BE2C (cell line): ENCODE measurements around the gene SPRY2.

Experiments
- DNase-seq: peaks from one replicate; pipeline ENCODE4 v3.0.0-alpha.2; 2020
- H3K27me3 ChIP-seq: fragments of 250-450 bp; sonication (Bioruptor Pico); 2 replicates; pipeline ENCODE4 v1.5.1; 2020; ENCODE audit warnings: mild to moderate bottlenecking
- H3K36me3 ChIP-seq: fragments of 250-450 bp; sonication (Bioruptor Pico); 2 replicates; pipeline ENCODE4 v1.5.1; 2020; ENCODE audit warnings: mild to moderate bottlenecking
- H3K4me1 ChIP-seq: fragments of 250-450 bp; sonication (Bioruptor Pico); 2 replicates; pipeline ENCODE4 v1.5.1; 2020
- H3K4me3 ChIP-seq: 2 replicates; pipeline ENCODE4 v1.5.1; 2011; ENCODE audit warnings: low read depth, low read length
- H3K9me3 ChIP-seq: fragments of 250-450 bp; sonication (Bioruptor Pico); 2 replicates; pipeline ENCODE4 v1.5.1; 2020
- TF ChIP-seq, protein P1 (sequence below): IDR thresholded peaks from 2 replicates; pipeline ENCODE4 v1.5.1; 2012; ENCODE audit warnings: mild to moderate bottlenecking, low read depth, low read length

SPRY2 gene

DNA sequence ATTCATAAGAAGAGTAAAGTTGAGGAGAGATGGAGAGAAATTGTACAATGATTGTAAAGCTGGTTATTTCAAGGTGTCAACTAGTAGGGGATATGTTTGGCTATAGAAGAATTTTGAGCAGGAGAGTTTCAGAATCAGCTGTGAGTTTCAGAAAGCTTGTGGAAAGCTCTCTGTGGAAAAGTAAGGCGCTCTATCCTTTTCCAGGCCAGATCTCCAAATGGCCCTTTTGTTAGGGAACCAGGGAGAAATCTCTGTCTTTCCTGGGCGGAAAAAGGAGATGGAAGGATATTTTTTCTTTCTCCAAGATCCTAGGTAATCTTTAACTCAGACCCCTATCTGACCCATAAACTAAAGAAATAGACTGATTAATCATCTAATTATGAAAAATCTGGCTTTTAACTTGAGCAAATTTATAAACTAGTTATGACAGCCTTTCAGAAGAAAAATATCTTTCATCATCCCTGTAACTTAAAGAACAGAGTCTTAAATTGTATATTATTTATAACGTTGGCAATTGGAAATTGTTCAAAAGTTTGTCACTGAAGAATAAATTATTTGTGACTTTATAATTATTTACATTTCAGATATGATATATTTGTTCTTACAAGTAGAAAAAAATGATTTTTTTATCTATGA is 34.5 kb downstream of the SPRY2 start:
- no peaks in the 10 kb centered on the region for H3K27me3 ChIP-seq
- peaks cover 5% of the 10 kb centered on the region for H3K4me1 ChIP-seq
- H3K9me3 ChIP-seq = no peaks in the 10 kb centered on the region
- DNase-seq = no peak
- TF ChIP-seq, protein P1, sequence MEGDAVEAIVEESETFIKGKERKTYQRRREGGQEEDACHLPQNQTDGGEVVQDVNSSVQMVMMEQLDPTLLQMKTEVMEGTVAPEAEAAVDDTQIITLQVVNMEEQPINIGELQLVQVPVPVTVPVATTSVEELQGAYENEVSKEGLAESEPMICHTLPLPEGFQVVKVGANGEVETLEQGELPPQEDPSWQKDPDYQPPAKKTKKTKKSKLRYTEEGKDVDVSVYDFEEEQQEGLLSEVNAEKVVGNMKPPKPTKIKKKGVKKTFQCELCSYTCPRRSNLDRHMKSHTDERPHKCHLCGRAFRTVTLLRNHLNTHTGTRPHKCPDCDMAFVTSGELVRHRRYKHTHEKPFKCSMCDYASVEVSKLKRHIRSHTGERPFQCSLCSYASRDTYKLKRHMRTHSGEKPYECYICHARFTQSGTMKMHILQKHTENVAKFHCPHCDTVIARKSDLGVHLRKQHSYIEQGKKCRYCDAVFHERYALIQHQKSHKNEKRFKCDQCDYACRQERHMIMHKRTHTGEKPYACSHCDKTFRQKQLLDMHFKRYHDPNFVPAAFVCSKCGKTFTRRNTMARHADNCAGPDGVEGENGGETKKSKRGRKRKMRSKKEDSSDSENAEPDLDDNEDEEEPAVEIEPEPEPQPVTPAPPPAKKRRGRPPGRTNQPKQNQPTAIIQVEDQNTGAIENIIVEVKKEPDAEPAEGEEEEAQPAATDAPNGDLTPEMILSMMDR = no peak
- H3K4me3 ChIP-seq = no peak overlapping the region
- no peaks in the 10 kb centered on the region for H3K36me3 ChIP-seq

DNA sequence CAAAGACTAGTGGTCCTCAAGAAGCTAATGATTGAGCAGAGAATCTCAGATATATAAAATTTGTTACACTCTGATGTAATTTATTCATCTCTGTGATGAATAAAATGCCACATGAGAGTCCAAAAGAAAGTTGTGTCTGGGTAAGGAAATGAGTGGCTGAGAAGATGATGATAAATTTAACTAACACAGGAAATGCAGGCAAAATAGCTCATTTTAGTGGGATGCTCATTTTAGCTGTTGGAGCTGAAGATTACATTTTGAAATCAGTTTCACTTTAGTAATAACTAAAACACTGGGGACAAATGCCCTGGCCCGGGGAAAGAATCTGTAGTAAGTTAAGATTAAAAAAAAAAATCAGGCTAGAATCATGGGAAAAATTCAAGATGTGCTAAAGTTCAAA is 35.2 kb downstream of the SPRY2 start:
- Histone ChIP-seq H3K4me1 (peaks cover 5% of the 10 kb centered on the region), H3K9me3 (no peaks in the 10 kb centered on the region), H3K4me3 (no peak overlapping the region), H3K36me3 (no peaks in the 10 kb centered on the region), H3K27me3 (no peaks in the 10 kb centered on the region)
- TF ChIP-seq, protein P1 = no peak
- no peak for DNase-seq

DNA sequence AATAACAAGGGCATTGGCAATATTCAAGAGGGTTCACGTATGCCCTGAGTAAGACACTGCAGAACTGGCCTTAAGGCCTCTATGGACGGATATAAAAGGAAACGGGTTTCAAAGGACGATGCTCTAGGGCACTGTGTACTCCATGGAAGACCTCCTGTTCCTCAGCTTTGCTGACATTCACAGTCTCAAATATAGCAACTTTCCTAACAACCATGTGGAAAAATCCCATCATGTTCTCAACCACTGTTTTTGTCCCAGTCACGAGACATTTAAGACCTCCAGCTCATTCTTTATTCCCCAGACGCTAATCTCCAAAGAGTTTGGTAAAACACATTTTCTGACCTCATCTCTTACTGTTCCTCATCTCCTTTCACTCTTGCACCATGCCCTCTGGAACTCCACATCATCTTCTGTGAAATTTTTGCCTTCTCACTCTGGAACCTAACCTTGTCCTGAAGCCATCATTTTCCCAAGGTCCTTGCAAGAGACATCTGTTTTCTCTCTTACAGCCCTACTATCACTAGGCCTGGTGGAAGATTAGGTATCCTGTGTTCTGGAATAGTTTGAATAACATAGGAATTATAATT is 37.6 kb downstream of the SPRY2 start:
- Histone ChIP-seq H3K4me3 (no peak overlapping the region), H3K27me3 (no peaks in the 10 kb centered on the region), H3K36me3 (no peaks in the 10 kb centered on the region), H3K9me3 (no peaks in the 10 kb centered on the region), H3K4me1 (peaks cover 5% of the 10 kb centered on the region)
- no peak for DNase-seq
- TF ChIP-seq, protein P1 = no peak

DNA sequence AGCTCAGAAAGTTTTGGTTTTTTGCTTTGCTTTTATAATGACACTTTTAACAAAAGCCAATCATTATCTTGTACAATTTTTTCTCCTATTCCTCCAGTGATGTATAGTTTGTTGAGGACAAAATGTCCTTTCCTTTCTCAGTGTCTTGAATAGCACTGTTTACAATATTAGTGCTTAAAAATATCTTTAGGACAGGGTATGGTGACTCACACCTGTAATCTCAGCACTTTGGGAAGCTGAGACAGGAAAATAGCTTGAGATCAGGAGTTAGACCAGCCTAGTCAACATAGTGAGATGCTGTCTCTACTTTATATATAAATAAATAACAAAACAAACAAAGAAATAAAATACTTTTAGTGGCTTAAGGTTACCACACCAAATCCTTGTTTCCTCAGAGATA is 41.9 kb downstream of the SPRY2 start:
- no peaks in the 10 kb centered on the region for H3K36me3 ChIP-seq
- H3K4me1 ChIP-seq = no peaks in the 10 kb centered on the region
- H3K9me3 ChIP-seq = no peaks in the 10 kb centered on the region
- TF ChIP-seq, protein P1 = no peak
- no peak for DNase-seq
- H3K27me3 ChIP-seq = no peaks in the 10 kb centered on the region
- no peak overlapping the region for H3K4me3 ChIP-seq

DNA sequence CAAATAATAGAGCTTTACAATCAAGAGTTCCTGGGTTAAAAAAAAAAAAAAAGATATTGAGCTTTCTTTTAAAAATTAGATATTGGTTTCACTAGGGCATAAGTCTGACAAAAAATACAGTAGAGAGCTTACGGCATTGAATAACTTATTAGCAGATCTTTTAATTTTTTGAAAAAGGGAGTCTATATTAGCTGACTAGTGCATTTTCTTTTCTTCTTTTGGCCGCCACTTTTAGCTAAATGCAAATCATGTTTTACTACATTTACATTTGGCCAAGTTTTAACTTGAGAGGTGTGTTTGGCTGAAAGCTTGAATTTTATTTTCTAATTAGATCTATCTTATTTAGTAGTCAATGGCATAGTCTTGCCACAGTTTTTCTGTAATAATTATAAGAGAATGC is 43.4 kb downstream of the SPRY2 start:
- H3K4me3 ChIP-seq = no peak overlapping the region
- TF ChIP-seq, protein P1 = no peak
- H3K36me3 ChIP-seq = no peaks in the 10 kb centered on the region

DNA sequence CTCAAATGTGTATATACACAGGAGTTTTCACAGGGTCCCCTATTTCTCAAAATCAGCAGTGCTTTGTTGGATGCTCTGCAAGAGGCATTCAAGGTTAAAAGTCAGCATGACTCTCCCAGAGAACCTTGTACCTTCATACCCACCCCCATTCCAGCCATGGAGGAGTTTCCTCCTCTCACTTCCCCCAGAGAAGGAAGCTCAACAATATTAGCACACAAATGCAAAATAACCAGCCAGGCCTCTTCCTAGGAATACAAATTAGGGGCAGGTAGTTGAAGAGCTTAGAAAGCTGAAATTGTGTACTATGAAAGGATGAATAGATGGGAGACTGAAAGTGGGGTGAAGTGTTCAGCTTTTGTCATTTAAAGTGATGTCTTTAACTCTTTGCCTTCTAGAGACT is 43.8 kb downstream of the SPRY2 start:
- Histone ChIP-seq H3K9me3 (no peaks in the 10 kb centered on the region), H3K27me3 (no peaks in the 10 kb centered on the region), H3K36me3 (no peaks in the 10 kb centered on the region), H3K4me3 (no peak overlapping the region), H3K4me1 (no peaks in the 10 kb centered on the region)
- DNase-seq = no peak
- TF ChIP-seq, protein P1 = no peak

More for the DNA sequence above, 43.4 kb downstream of the SPRY2 start:
- Histone ChIP-seq H3K27me3 (no peaks in the 10 kb centered on the region), H3K9me3 (no peaks in the 10 kb centered on the region), H3K4me1 (no peaks in the 10 kb centered on the region)
- no peak for DNase-seq
